ENCODE data around the gene HLA-DPA1.

GRCh38 chr6:33019372-33019771 is 54.1 kb downstream of the HLA-DPA1 start:
- TF ChIP-seq CTCF (conservative IDR thresholded peaks at IDR 0.05 in 1 of 2, IDR thresholded peaks at IDR 0.05 in 1 of 2; ENCODE audit: extremely low read depth in 1 of 2, insufficient read depth in 1 of 2, low read depth in 1 of 2, low read length in 2 of 2): no peak
- TF ChIP-seq EZH2 (IDR thresholded peaks at IDR 0.05; ENCODE audit: borderline replicate concordance, low read length): no peak

Measured in mammary epithelial cell (primary cell).